A172 (cell line): ENCODE measurements around the gene GSK3B. TPM values are rescaled to one million over a fixed set of nuclear protein-coding genes. Genes with fewer than 3 reads are reported as not detected.
A peak's percentile ranks its signal among the peaks of the same experiment; 100 is the strongest.

Experiments used
- DNase-seq: peaks from one replicate; pipeline ENCODE4 v3.0.0-alpha.2; 2015; ENCODE audit warnings: low spot score
- total RNA-seq: library from RNA; depleted of rRNA; stranded (reverse); fragments of >200 nt; shearing (Covaris generic); gene quantifications from 2 replicates; pipeline ENCODE4 v1.2.3, GENCODE V29; 2014

Gene GSK3B
- total RNA-seq, 1 experiment from 2014 or later, result 61.7 TPM

- DNase-seq, result no peak
Measured at GRCh38 chr3:119817583-119818363, 276.5 kb downstream of the GSK3B start.

GRCh38 chr3:119817071-119817470 is 277.2 kb downstream of the GSK3B start:
- DNase-seq, result no peak

DNA sequence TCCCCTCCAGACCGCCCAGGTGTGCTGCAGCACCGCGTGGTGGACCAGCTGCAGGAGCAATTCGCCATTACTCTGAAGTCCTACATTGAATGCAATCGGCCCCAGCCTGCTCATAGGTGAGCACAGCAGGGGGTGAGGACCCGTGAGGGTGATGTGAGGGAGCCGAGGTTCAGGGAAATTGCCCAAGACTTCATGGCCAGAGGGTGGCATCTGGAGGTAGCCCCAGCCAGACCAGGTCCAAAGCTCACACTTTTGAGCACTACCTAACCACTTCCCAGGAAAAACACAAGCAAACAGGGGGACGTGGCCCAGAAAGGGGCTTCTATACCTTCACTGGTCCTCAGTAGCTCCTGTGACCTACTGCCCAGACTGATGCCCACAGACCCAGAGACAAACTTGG is 278.5 kb downstream of the GSK3B start:
- no peak for DNase-seq

GRCh38 chr3:119812491-119813058 is 281.7 kb downstream of the GSK3B start:
- no peak for DNase-seq

DNA sequence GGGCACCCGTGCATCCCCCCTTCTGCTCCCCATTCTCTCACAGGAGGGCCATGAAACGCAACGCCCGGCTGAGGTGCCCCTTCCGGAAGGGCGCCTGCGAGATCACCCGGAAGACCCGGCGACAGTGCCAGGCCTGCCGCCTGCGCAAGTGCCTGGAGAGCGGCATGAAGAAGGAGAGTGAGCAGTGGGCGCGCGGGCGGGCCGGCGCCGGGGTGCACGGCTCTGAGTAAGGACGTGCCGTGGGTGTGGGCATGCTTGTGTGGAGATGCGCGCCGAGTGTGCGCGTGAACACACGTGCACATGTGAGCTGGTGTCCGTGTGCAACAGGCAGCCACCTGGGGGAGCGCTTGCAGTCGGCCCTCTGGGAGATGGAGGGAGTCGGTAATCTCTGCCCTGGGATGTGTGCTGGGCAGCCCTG is 284.2 kb downstream of the GSK3B start:
- no peak for DNase-seq

GRCh38 chr3:119809249-119810017 is 284.8 kb downstream of the GSK3B start:
- DNase-seq, result no peak

- DNase-seq, result no peak
Measured at GRCh38 chr3:119808843-119809242, 285.4 kb downstream of the GSK3B start.

- DNase-seq, result no peak
Measured at GRCh38 chr3:119808244-119808643, 286.0 kb downstream of the GSK3B start.

DNA sequence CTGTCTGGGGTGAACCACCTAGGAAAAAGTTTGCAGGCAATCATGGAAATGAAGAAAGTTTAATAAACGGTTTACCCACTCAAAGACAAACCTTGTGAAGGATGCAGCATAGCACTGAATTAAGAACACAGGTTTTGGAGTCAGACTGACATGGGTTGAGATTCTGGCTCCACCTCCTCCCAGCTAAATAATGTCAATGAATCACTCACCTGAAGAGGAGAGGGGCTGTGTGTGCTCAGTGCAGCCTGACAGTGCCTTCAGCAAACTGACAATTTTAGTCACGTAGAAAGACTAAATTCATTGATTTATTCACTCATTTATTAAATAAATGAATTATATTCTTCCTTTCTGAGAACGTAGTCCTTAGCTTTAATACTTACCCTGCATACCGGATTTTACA is 293.4 kb downstream of the GSK3B start:
- no peak for DNase-seq

DNA sequence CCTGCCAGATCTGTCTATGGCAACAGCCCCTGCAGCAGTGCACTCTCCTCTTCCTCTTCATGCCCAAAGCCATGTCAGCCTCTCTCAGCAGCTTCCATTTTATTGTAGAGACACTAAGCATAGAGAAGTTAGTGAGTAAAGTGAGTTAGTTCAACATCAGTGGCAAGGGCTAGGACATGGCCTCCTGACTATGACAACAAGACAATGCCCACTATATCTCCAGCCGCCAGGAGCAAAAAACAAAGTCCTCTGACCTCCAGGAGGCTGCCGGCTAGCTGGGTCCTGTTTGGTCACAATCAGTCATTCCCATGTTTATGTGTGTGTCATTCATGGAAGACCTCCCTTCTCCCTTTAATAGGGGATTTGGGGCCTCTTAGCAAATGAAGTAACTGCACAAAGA is 297.5 kb downstream of the GSK3B start:
- no peak for DNase-seq

- DNase-seq, result no peak
Measured at GRCh38 chr3:119796368-119796767, 297.9 kb downstream of the GSK3B start.

DNA sequence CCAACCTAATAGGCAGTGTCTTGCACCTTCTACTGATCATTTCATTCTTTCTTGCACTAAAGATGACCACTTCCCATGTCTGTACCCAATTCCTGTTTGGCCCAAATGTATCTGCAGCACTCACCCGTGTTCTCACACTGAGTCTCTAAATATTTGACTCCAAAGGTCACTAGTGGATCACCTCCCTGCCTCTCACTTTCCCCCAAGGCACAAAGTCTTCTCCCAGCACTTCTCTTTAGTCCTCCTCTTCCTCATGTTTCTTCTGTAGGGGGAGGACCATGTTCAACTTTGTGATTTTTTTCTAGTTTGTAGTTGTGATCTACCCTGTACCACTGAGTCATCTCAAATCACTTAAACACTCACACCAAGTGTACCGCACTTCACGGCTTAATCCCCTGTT is 298.4 kb downstream of the GSK3B start:
- no peak for DNase-seq

DNA sequence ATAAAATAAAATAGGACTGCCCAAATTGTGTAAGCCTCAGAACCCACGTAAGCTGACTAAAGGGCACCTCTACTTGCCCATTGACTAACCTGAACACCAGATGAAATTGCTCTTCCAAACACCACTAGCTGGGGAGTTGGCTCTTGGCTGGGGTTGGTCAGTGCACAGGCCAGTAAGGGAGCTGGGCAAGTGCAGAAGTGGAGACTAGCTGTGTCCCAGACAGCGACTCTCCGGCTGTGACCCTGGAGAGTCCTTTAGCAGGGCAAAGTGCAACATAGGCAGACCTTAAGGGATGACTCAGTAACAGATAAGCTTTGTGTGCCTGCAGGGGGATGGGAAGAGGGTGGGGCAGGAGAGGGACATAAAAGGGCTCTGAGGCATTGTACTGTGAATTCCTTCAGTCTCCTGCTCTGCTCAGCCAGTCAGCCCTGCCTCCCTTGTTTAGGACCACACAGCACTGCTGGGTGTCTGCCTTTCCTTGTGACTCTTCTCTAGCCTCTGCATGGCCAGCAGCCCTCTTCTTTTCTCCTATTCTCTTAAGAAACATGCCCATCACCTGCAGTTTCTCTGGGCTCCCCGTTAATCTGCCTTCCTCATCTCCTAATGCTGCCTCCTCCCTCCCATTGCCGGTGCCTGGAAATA is 299.2 kb downstream of the GSK3B start:
- peak; percentile 70 for DNase-seq

DNA sequence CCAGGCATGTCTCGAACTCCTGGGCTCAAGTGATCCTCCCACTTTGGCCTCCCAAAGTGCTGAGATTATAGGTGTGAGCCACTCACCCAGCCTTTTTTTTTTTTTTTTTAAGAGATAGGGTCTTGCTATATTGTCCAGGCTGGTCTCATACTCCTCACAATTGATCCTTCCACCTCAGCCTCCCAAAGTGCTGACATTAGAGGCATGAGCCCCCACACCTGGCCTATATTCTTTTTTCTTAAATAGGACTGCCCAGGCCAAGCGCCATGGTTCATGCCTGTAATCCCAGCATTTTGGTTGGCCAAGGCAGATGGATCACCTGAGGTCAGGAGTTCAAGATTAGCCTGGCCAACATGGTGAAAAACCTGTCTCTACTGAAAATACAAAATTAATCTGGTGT is 299.8 kb downstream of the GSK3B start:
- no peak for DNase-seq

DNA sequence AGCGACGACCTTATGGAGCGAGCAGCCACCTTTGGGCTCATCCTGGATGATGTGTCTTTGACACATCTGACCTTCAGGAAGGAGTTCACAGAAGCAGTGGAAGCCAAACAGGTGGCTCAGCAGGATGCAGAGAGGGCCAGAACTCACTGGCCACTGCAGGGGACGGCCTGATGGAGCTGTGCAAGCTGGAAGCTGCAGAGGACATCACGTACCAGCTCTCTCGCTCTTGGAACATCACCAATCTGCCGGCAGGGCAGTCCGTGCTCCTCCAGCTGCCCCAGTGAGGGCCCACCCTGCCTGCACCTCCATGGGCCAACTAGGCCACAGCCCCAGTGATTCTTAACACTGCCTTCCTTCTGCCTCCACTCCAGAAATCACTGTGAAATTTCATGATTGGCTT is 302.0 kb downstream of the GSK3B start:
- no peak for DNase-seq

- DNase-seq, result no peak
Measured at GRCh38 chr3:119790369-119790768, 303.9 kb downstream of the GSK3B start.

GRCh38 chr3:119786409-119786808 is 307.8 kb downstream of the GSK3B start:
- no peak for DNase-seq

DNA sequence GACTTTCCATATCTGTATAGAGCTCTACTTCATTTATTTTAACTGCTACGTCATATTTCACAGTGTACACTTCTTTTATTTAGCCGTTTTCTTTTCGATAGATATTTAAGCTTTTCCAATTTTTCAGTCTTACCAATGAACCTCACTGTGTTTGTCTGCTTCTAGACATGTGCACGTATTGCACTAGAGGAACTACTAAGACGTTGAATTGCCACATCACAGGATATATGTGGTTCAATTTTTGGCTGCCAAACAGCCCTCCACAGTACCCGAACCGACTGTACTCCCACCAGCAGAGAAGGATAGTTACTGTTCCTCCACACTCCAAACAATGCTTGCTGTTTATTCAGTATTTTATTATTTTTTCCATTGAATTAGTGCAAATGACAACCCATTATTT is 310.4 kb downstream of the GSK3B start:
- no peak for DNase-seq

GRCh38 chr3:119783255-119783654 is 311.0 kb downstream of the GSK3B start:
- no peak for DNase-seq

- no peak for DNase-seq
Measured at GRCh38 chr3:119782460-119782859, 311.8 kb downstream of the GSK3B start.

DNA sequence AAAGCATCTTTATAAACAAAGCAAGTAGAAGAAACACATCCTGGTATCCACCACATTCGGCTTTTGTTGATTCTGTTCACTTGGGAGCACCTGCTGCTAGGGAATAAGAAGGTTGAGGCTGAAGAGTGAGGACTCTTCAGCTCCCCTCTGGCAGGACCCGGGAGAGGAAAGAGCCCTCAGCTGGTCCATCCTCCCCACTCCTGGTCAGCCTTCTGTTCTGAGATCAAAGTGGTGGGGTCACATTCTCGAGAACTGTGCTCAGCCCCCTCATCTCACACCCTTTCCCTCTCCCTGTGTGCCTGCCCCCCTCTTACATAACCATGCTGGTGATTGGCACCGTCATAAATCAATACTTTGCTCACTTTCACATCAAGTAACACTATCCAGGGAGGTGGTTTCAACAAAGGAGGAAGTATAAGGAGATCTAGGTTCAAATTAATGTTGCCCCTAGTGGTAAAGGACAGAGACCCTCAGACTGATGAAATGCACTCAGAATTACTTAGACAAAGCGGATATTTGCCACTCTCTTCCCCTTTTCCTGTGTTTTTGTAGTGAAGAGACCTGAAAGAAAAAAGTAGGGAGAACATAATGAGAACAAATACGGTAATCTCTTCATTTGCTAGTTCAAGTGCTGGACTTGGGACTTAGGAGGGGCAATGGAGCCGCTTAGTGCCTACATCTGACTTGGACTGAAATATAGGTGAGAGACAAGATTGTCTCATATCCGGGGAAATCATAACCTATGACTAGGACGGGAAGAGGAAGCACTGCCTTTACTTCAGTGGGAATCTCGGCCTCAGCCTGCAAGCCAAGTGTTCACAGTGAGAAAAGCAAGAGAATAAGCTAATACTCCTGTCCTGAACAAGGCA is 312.7 kb downstream of the GSK3B start, which contains the start of gene NR1I2:
Gene NR1I2, plus strand, starts transcription at position 772 of the 869 bp plus-strand sequence.
- DNase-seq, result no peak
